NCI-H2171 treated with DMSO at 0.1 percent for 48 hours (cell line): Measurements from ENCODE around the gene GALNT9.

Source experiments
- DNase-seq: peaks from one replicate; lab custom pipeline; 2025; lab: John Stamatoyannopoulos, UW

GALNT9 gene

DNA sequence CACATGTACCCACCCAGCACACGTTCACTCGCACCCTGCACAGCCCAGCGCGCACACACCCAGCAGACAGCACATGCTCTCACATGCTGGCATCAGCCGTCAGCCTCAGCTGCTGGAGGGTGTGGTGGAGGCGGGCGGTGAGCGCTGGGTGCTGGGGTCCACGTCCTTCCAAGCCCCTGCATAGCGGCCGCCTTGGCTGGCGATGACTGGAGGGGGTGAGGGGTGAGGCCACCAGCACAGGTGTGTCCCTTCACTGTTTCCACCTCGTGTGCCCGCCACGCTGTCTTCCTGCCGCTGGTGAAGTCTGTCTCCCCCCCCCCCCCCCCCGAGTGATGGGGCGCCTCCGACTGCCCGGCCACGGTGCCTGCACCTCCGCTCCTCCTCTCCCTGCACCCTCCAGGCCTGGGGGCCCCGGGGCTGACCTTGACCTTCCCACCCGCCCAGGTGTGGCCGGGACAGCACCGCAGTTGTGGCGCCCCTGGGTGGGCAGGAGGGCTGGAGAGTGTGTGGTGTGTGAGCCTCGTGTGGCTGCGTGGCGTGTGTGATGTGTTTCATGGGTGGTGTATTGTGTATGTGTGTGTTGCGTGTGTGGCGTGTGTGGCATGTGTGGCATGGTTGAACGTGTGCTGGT is 147.7 kb downstream of the GALNT9 start:
- DNase-seq = no peak

GRCh38 chr12:132180648-132181546 is 148.5 kb downstream of the GALNT9 start:
- no peak for DNase-seq

GRCh38 chr12:132179431-132180362 is 149.7 kb downstream of the GALNT9 start:
- DNase-seq = no peak

DNA sequence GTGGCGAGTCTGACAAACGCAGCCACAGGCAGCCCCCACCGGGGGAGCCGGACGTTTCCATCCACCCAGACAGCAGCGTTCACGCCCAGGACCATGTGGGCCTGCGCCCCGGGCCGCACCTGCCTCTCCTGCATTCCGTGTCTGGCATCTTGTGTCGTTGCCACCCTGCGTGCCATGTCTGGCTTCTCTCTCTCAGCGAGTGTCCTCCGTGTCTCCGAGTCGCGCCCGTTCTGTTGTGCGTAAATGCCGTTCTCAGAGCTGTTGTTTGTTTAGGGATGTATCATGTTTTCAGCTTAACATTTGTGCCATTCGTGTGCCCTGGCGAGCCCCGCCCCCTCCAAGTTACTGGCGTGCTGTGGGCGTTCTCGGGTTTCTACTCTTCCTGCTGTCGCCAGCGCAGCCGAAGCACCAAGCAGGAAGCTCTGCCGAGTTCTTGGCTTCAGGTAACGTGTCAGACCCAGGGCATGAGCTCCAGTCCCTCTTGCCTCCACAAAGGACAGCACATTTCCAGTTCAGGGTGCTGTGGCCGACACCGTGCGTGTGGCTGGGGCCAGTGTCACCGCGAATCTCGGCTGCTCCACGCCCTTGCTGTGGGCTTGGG is 150.5 kb downstream of the GALNT9 start:
- DNase-seq = peak; percentile 82

GRCh38 chr12:132178316-132178715 is 151.1 kb downstream of the GALNT9 start:
- DNase-seq = no peak

GRCh38 chr12:132176920-132177551 is 152.4 kb downstream of the GALNT9 start:
- no peak for DNase-seq

GRCh38 chr12:132176385-132176919 is 152.9 kb downstream of the GALNT9 start:
- DNase-seq = no peak

GRCh38 chr12:132175496-132176384 is 153.6 kb downstream of the GALNT9 start:
- DNase-seq = no peak

- DNase-seq = no peak
Observed at GRCh38 chr12:132174839-132175490, 154.4 kb downstream of the GALNT9 start.

- no peak for DNase-seq
Observed at GRCh38 chr12:132174015-132174838, 155.2 kb downstream of the GALNT9 start.

DNA sequence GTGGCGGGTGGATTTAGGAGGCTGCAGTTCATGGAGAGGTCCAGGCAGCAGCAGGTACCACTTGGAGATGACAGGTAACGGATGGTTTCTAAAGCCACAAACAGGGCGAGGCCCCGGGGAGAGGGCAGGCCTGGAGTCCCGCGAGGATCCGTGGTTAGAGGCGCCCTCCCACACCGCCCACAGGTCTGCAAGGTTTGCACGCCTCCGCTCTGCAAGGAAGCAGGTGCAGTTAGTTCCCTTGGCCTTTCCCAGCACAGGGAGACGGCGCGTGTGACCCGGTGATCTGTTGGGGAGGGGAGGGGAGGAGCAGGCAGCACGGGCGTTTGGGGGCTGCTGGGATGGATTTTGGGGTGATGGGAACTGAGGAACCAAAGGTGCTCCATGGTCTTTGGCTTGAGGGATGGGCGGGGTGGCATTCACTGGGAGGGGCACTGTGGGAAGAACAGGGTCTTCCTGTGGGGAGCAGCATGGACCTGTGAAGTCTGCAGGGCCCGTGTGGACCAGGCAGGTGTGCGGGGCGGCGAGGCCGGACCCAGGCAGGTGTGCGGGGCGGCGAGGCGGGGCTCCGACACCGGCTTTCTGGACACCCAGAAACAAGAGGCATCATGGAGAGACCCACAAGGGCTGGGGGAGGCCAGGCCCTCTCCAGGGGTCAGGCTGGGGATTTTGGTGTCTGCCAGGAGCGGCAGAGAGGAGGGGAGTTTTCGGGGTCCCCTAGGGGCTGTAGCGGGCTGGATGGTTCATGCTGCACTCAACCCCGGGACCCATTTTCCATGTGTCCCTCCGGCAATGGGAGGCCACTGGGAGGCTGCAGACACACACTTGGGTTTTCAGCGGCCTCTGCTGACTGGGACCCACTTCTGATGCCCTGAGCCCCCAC is 156.0 kb downstream of the GALNT9 start:
- DNase-seq = no peak

GRCh38 chr12:132172619-132173018 is 156.8 kb downstream of the GALNT9 start:
- no peak for DNase-seq

GRCh38 chr12:132171968-132172521 is 157.3 kb downstream of the GALNT9 start:
- no peak for DNase-seq

DNA sequence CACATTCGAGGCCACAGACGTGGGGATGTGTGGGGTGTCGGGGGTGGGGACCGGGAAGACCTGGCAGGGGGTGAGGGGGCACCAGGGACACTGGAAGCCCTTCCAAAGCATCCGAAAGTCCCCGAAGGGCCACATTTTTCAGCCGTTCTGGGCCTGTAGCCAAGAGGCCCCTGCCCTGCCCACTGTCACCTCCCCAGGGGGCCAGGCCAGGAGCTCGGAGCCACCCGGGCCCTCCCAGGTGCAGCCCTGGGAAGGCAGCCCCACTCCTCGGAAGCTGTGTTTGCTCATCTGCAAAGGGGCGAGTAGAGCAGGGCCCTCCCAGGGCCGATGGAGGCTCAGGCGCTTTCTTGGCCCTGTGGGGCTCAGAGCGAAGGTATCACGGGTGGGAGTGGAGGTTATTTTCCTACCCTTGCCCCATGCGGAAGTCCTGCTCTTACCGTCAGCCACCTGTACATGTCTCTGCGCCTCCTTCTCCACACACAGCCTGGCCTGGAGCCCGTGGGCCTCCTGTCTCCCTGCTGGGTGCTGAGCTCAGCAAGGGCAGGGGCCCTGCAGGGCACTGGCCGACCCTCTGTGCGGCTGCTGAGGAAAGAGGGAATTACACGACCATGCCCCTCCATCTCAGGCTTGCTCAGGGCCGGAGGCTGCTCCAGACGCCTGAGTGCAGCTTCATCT is 158.0 kb downstream of the GALNT9 start:
- DNase-seq = no peak

GRCh38 chr12:132170637-132171292 is 158.6 kb downstream of the GALNT9 start:
- DNase-seq = no peak

DNA sequence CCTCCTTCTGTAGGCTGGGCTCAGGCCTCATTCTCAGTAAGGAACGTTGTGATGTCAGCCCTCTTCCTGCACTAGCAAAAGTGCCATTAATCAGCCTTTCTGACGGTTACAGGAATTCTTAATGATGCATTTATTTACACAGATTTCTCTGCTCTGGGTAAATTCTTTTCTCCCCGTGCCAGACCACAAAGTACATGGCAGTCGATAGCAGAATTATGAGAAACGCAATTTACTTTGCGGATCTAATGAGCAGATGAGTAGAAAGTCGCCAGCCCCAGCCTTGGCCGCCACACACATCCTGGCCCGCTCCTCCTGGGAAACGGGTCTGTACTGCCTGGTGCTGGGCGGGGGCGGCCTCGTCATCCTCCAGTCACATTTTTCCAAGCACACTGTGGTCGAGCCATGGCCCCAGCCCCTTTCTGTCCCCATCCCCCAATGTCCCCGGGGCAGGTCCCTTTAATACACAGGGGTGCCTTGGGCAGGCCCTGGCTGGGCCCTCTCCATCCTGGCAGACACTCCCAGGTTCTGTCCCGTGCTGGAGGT is 159.2 kb downstream of the GALNT9 start:
- DNase-seq = no peak
